Measurements from ENCODE around the gene TCF4.

Gene TCF4

GRCh38 chr18:55186588-55186987, 401.4 kb downstream of the TCF4 start:
- H2AFZ ChIP-seq (ENCODE audit: low read length), result no peak overlapping the region
- H3K9ac ChIP-seq (ENCODE audit: low read length), result no peak overlapping the region
- H3K4me1 ChIP-seq (ENCODE audit: low read length), result no peaks in the 10 kb centered on the region
- no peaks in the 10 kb centered on the region for H3K79me2 ChIP-seq (ENCODE audit: low read length)
- no peaks in the 10 kb centered on the region for H3K9me3 ChIP-seq (replicated peaks; ENCODE audit: insufficient read depth, low read length)
- no peak overlapping the region for H3K4me3 ChIP-seq (ENCODE audit: low read length)
- no peak overlapping the region for H3K4me2 ChIP-seq (ENCODE audit: low read depth, low read length)
- DNase-seq, result no peak
- no peaks in the 10 kb centered on the region for H3K9me2 ChIP-seq (replicated peaks; ENCODE audit: insufficient read depth, low read length)
- TF ChIP-seq EZH2phosphoT487 (IDR thresholded peaks at IDR 0.05; ENCODE audit: low read length), result no peak
- no peak for TF ChIP-seq CTCF (IDR thresholded peaks at IDR 0.05; ENCODE audit: low read length)
- no peak for TF ChIP-seq EZH2 (optimal IDR thresholded peaks at IDR 0.05; ENCODE audit: low read depth, low read length)
- H3K36me3 ChIP-seq (replicated peaks; ENCODE audit: insufficient read depth, low read length), result no peaks in the 10 kb centered on the region
- no peaks in the 10 kb centered on the region for H3F3A ChIP-seq (ENCODE audit: insufficient read depth, low read length)
- H4K20me1 ChIP-seq (ENCODE audit: insufficient read depth, low read length), result no peaks in the 10 kb centered on the region
- no peak overlapping the region for H3K27ac ChIP-seq (ENCODE audit: low read length)
- no peaks in the 10 kb centered on the region for H3K27me3 ChIP-seq (replicated peaks; ENCODE audit: insufficient read depth, low read length)

- Histone ChIP-seq H3K9ac (ENCODE audit: low read length) (no peak overlapping the region), H2AFZ (ENCODE audit: low read length) (no peak overlapping the region), H3K9me2 (replicated peaks; ENCODE audit: insufficient read depth, low read length) (no peaks in the 10 kb centered on the region), H3K4me1 (ENCODE audit: low read length) (no peaks in the 10 kb centered on the region), H3K36me3 (replicated peaks; ENCODE audit: insufficient read depth, low read length) (no peaks in the 10 kb centered on the region), H3K9me3 (replicated peaks; ENCODE audit: insufficient read depth, low read length) (no peaks in the 10 kb centered on the region), H3K27me3 (replicated peaks; ENCODE audit: insufficient read depth, low read length) (no peaks in the 10 kb centered on the region), H3K4me2 (ENCODE audit: low read depth, low read length) (no peak overlapping the region), H3K79me2 (ENCODE audit: low read length) (no peaks in the 10 kb centered on the region), H3K27ac (ENCODE audit: low read length) (no peak overlapping the region), H4K20me1 (ENCODE audit: insufficient read depth, low read length) (no peaks in the 10 kb centered on the region), H3F3A (ENCODE audit: insufficient read depth, low read length) (no peaks in the 10 kb centered on the region), H3K4me3 (ENCODE audit: low read length) (no peak overlapping the region)
- no peak for TF ChIP-seq CTCF (IDR thresholded peaks at IDR 0.05; ENCODE audit: low read length)
- DNase-seq, result no peak
Measured at GRCh38 chr18:55185391-55185790, 402.6 kb downstream of the TCF4 start.

DNA sequence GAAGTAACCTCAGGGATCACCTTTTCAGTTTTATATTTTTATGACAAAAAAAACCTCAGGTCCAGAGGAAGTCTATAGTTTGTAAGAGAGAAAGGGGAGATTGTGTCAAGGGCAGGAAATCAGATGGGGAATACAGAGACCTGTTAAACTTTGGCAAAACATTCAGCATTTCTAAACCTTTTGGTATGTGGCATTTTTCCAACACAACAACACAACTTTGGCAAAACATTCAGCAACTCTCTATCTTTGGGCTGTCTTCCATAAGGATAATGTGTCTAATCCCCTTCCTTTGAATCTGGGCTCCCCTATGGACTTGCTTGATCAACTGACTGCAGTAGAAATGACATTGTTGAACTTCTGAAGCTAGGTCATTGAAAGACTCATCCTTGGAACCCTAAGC, 408.2 kb downstream of the TCF4 start:
- no peaks in the 10 kb centered on the region for H3K36me3 ChIP-seq (replicated peaks; ENCODE audit: insufficient read depth, low read length)
- H3K27me3 ChIP-seq (replicated peaks; ENCODE audit: insufficient read depth, low read length), result no peaks in the 10 kb centered on the region
- no peaks in the 10 kb centered on the region for H3K9me3 ChIP-seq (replicated peaks; ENCODE audit: insufficient read depth, low read length)
- H3K27ac ChIP-seq (ENCODE audit: low read length), result no peak overlapping the region
- no peak overlapping the region for H3K4me2 ChIP-seq (ENCODE audit: low read depth, low read length)
- no peak for TF ChIP-seq CTCF (IDR thresholded peaks at IDR 0.05; ENCODE audit: low read length)
- TF ChIP-seq EZH2phosphoT487 (IDR thresholded peaks at IDR 0.05; ENCODE audit: low read length), result no peak
- no peak for TF ChIP-seq EZH2 (optimal IDR thresholded peaks at IDR 0.05; ENCODE audit: low read depth, low read length)
- H3K4me1 ChIP-seq (ENCODE audit: low read length), result no peaks in the 10 kb centered on the region
- H3F3A ChIP-seq (ENCODE audit: insufficient read depth, low read length), result no peaks in the 10 kb centered on the region
- H4K20me1 ChIP-seq (ENCODE audit: insufficient read depth, low read length), result no peaks in the 10 kb centered on the region
- no peak overlapping the region for H3K9ac ChIP-seq (ENCODE audit: low read length)
- DNase-seq, result no peak
- no peaks in the 10 kb centered on the region for H3K9me2 ChIP-seq (replicated peaks; ENCODE audit: insufficient read depth, low read length)
- no peak overlapping the region for H2AFZ ChIP-seq (ENCODE audit: low read length)
- no peak overlapping the region for H3K4me3 ChIP-seq (ENCODE audit: low read length)
- H3K79me2 ChIP-seq (ENCODE audit: low read length), result no peaks in the 10 kb centered on the region

DNA sequence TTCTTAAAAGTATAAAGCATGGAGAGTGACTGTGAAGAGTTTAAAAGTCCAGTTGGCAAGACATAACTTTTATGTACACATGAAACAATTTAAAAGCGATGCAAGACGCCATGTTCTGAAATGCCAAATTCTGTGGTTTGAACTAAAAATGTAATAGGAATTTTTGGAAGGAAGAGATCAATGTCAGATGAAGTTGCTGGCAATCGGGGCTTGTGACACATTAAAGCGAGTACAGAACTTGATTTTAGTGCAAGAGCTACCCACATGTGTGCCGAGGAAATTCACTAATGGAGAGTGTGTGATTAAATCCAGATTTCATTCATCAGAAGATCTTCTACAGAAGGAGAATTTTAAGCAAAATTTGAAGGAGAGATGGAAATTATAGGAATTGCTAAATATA, 408.6 kb downstream of the TCF4 start:
- H2AFZ ChIP-seq (ENCODE audit: low read length), result no peak overlapping the region
- H3K36me3 ChIP-seq (replicated peaks; ENCODE audit: insufficient read depth, low read length), result no peaks in the 10 kb centered on the region
- H3K9me3 ChIP-seq (replicated peaks; ENCODE audit: insufficient read depth, low read length), result no peaks in the 10 kb centered on the region
- TF ChIP-seq EZH2 (optimal IDR thresholded peaks at IDR 0.05; ENCODE audit: low read depth, low read length), result no peak
- no peak for TF ChIP-seq CTCF (IDR thresholded peaks at IDR 0.05; ENCODE audit: low read length)
- no peaks in the 10 kb centered on the region for H4K20me1 ChIP-seq (ENCODE audit: insufficient read depth, low read length)
- no peak overlapping the region for H3K4me2 ChIP-seq (ENCODE audit: low read depth, low read length)
- no peak overlapping the region for H3K27ac ChIP-seq (ENCODE audit: low read length)
- no peak overlapping the region for H3K9ac ChIP-seq (ENCODE audit: low read length)
- no peaks in the 10 kb centered on the region for H3K4me1 ChIP-seq (ENCODE audit: low read length)
- H3K4me3 ChIP-seq (ENCODE audit: low read length), result no peak overlapping the region
- H3F3A ChIP-seq (ENCODE audit: insufficient read depth, low read length), result no peaks in the 10 kb centered on the region
- H3K79me2 ChIP-seq (ENCODE audit: low read length), result no peaks in the 10 kb centered on the region
- H3K27me3 ChIP-seq (replicated peaks; ENCODE audit: insufficient read depth, low read length), result no peaks in the 10 kb centered on the region
- H3K9me2 ChIP-seq (replicated peaks; ENCODE audit: insufficient read depth, low read length), result no peaks in the 10 kb centered on the region
- no peak for DNase-seq
